GM23338 (cell line): ENCODE measurements around the gene TMTC4. TPM values are rescaled to one million over a fixed set of nuclear protein-coding genes. Genes with fewer than 3 reads are reported as not detected.
"Not testable (repeated sequence)": the region's sequence is repeated elsewhere in the genome, so short reads cannot be mapped to it uniquely, and the experiment has no call there.

ENCODE experiments used
- ATAC-seq: fragments of 200-7000 bp; cut with Tn5 transposase; 3 replicates; pipeline ENCODE4 v1.9.1; 2020
- DNase-seq: peaks from one replicate; pipeline ENCODE4 v3.0.0-alpha.2; 2015; ENCODE audit warnings: low spot score
- H2AFZ ChIP-seq: fragments of 200-600 bp; sonication (generic); 2 replicates; pipeline ENCODE4 v1.8.0; 2016; ENCODE audit warnings: antibody characterized with exemption, mild to moderate bottlenecking, moderate library complexity
- H3F3A ChIP-seq: fragments of 200-600 bp; sonication (generic); replicated peaks from 2 replicates; pipeline ENCODE4 v1.8.0; 2017; ENCODE audit warnings: antibody characterized with exemption, mixed run types, low read depth
- H3K27ac ChIP-seq: fragments of 200-600 bp; sonication (generic); 2 replicates; pipeline ENCODE4 v1.6.1; 2016; ENCODE audit warnings: low read depth
- H3K27me3 ChIP-seq: fragments of 200-600 bp; sonication (generic); 2 replicates; pipeline ENCODE4 v1.8.0; 2016; ENCODE audit warnings: mild to moderate bottlenecking, mixed run types, moderate library complexity; ENCODE audit not compliant: insufficient read depth
- H3K36me3 ChIP-seq: fragments of 200-600 bp; sonication (generic); 2 replicates; pipeline ENCODE4 v1.8.0; 2016; ENCODE audit warnings: mild to moderate bottlenecking; ENCODE audit not compliant: insufficient read depth
- H3K4me1 ChIP-seq: fragments of 200-600 bp; sonication (generic); 2 replicates; pipeline ENCODE4 v1.8.0; 2016; ENCODE audit warnings: mild to moderate bottlenecking, moderate library complexity; ENCODE audit not compliant: insufficient read depth
- H3K4me2 ChIP-seq: fragments of 200-600 bp; sonication (generic); 2 replicates; pipeline ENCODE4 v1.7.1; 2017; ENCODE audit warnings: mixed run types
- H3K4me3 ChIP-seq: fragments of 200-600 bp; sonication (generic); 2 replicates; pipeline ENCODE4 v1.6.1; 2016; ENCODE audit warnings: mixed run types
- H3K79me2 ChIP-seq: fragments of 200-600 bp; sonication (generic); replicated peaks from 2 replicates; pipeline ENCODE4 v1.8.0; 2017; ENCODE audit warnings: mild to moderate bottlenecking; ENCODE audit not compliant: insufficient read depth
- H3K9me2 ChIP-seq: fragments of 200-600 bp; sonication (generic); 2 replicates; pipeline ENCODE4 v1.8.0; 2017; ENCODE audit not compliant: insufficient read depth
- H4K20me1 ChIP-seq: fragments of 200-600 bp; sonication (generic); replicated peaks from 2 replicates; pipeline ENCODE4 v1.8.0; 2017; ENCODE audit warnings: mild to moderate bottlenecking; ENCODE audit not compliant: insufficient read depth
- H3K27ac Mint-ChIP-seq: 2 replicates; pipeline ENCODE4 v1.8.0; 2020; ENCODE audit warnings: inconsistent platforms, mild to moderate bottlenecking, moderate library complexity, mixed read lengths
- H3K27me3 Mint-ChIP-seq: 3 replicates; pipeline ENCODE4 v1.8.0; 2022; ENCODE audit warnings: low read depth, mild to moderate bottlenecking, moderate library complexity, mixed read lengths, inconsistent platforms; ENCODE audit not compliant: insufficient read depth, poor library complexity
- H3K36me3 Mint-ChIP-seq: 3 replicates; pipeline ENCODE4 v1.8.0; 2021; ENCODE audit warnings: low read depth, mild to moderate bottlenecking, inconsistent platforms, moderate library complexity, mixed read lengths
- H3K4me1 Mint-ChIP-seq: 3 replicates; pipeline ENCODE4 v1.8.0; 2020; ENCODE audit warnings: mild to moderate bottlenecking, inconsistent platforms, mixed read lengths
- H3K4me3 Mint-ChIP-seq: 3 replicates; pipeline ENCODE4 v1.8.0; 2021; ENCODE audit warnings: moderate library complexity, mild to moderate bottlenecking, inconsistent platforms, mixed read lengths
- H3K9me3 Mint-ChIP-seq: 3 replicates; pipeline ENCODE4 v1.8.0; 2020; ENCODE audit warnings: moderate library complexity, mild to moderate bottlenecking, inconsistent platforms, mixed read lengths
- CREB1 ChIP-seq: fragments of 250-450 bp; sonication (Bioruptor Pico); IDR thresholded peaks from 2 replicates; pipeline ENCODE4 v1.5.0; 2020; ENCODE audit warnings: low read depth, mild to moderate bottlenecking, moderate library complexity
- CTCF ChIP-seq, 2 experiments: fragments of 200-600 bp in 1 of 2; sonication (generic) in 1 of 2; conservative IDR thresholded peaks; 2 replicates each; pipeline versions ENCODE4 v1.5.1 to v1.6.1; 2016 to 2017; ENCODE audit warnings: antibody characterized with exemption in 2 of 2, low read depth in 2 of 2, mild to moderate bottlenecking in 2 of 2, moderate library complexity in 1 of 2
- ETS1 ChIP-seq: IDR thresholded peaks from 2 replicates; pipeline ENCODE4 v1.6.1; 2016; ENCODE audit warnings: antibody characterized with exemption
- EZH2 ChIP-seq: fragments of 200-600 bp; sonication (generic); IDR thresholded peaks from one replicate; pipeline ENCODE4 v1.8.0; 2017; ENCODE audit warnings: antibody characterized with exemption, mild to moderate bottlenecking, low read depth; ENCODE audit not compliant: unreplicated experiment
- EZH2phosphoT487 ChIP-seq: fragments of 200-600 bp; sonication (generic); IDR thresholded peaks from one replicate; pipeline ENCODE4 v1.8.1; 2018; ENCODE audit warnings: antibody characterized with exemption; ENCODE audit not compliant: unreplicated experiment
- JUNB ChIP-seq: IDR thresholded peaks from one replicate; pipeline ENCODE4 v1.6.1; 2016; ENCODE audit warnings: antibody characterized with exemption; ENCODE audit not compliant: unreplicated experiment
- NANOG ChIP-seq: IDR thresholded peaks from 2 replicates; pipeline ENCODE4 v1.6.1; 2016; ENCODE audit warnings: antibody characterized with exemption, borderline replicate concordance
- POLR2AphosphoS5 ChIP-seq: IDR thresholded peaks from 2 replicates; pipeline ENCODE4 v1.6.1; 2016; ENCODE audit warnings: antibody characterized with exemption, low read depth
- STAT1 ChIP-seq: IDR thresholded peaks from one replicate; pipeline ENCODE4 v1.6.1; 2016; ENCODE audit warnings: antibody characterized with exemption; ENCODE audit not compliant: unreplicated experiment
- ZNF331 ChIP-seq: fragments of 250-450 bp; sonication (Bioruptor Pico); IDR thresholded peaks from 2 replicates; pipeline ENCODE4 v1.5.0; 2020; ENCODE audit warnings: low read depth, mild to moderate bottlenecking, moderate library complexity
- polyA plus RNA-seq: library from polyadenylated mRNA; unstranded; fragments of >200 nt; fragmentation: Nextera tagmentation; extraction: Ambion mirVana; gene quantifications from 2 replicates; pipeline ENCODE4 v1.2.1, GENCODE V29; 2016
- total RNA-seq: library from RNA; depleted of rRNA; stranded (reverse); fragments of >200 nt; shearing (Covaris generic); gene quantifications from 2 replicates; pipeline ENCODE4 v1.2.3, GENCODE V29; 2014

Gene TMTC4
- total and polyA plus RNA-seq, 2 experiments from 2014 or later: 21.9 to 50.0 TPM

- H3K27me3 Mint-ChIP-seq, H3K4me1 Mint-ChIP-seq, ATAC-seq, H3K4me1 ChIP-seq, H3K9me2 ChIP-seq, H3K36me3 ChIP-seq, H3K27ac Mint-ChIP-seq, H3K79me2 ChIP-seq, H2AFZ ChIP-seq, H3K27ac ChIP-seq, H3K4me3 ChIP-seq, DNase-seq, H4K20me1 ChIP-seq, H3F3A ChIP-seq, H3K4me3 Mint-ChIP-seq, H3K27me3 ChIP-seq, H3K4me2 ChIP-seq: not testable (repeated sequence)
- Mint-ChIP-seq H3K36me3 (peaks cover 22% of the 10 kb centered on the region), H3K9me3 (peaks cover 22% of the 10 kb centered on the region)
These were observed 97.4 kb downstream of the TMTC4 start for GRCh38 chr13:100577239-100577638.

GRCh38 chr13:100573121-100573520 is 101.5 kb downstream of the TMTC4 start:
- peaks cover 7% of the 10 kb centered on the region for H3K9me2 ChIP-seq
- DNase-seq (peak; percentile 93), ATAC-seq (peak; percentile 94)
- Mint-ChIP-seq H3K4me1 (peaks cover 4% of the 10 kb centered on the region; the same call in 2 of the 3 replicates), H3K9me3 (peaks cover 11% of the 10 kb centered on the region), H3K27ac (no peak overlapping the region), H3K4me3 (no peak overlapping the region), H3K27me3 (no peaks in the 10 kb centered on the region), H3K36me3 (peaks cover 8% of the 10 kb centered on the region)
- no peaks in the 10 kb centered on the region; the same call in 1 of the 2 replicates for H3K36me3 ChIP-seq
- no peaks in the 10 kb centered on the region for H4K20me1 ChIP-seq
- no peak overlapping the region for H2AFZ ChIP-seq
- H3K27me3 ChIP-seq: no peaks in the 10 kb centered on the region
- H3K79me2 ChIP-seq: no peaks in the 10 kb centered on the region
- 0 out of 2 replicates have a peak, but pooled peaks cover 4% of the 10 kb centered on the region for H3F3A ChIP-seq
- no peaks in the 10 kb centered on the region for H3K4me1 ChIP-seq
- no peak overlapping the region for H3K27ac ChIP-seq
- TF ChIP-seq CTCF (conservative IDR thresholded peaks at IDR 0.05; ENCODE audit: low read depth in 2 of 2) (peak; percentile 91 to 93), NANOG (no peak), ZNF331 (no peak), EZH2phosphoT487 (no peak), JUNB (no peak), EZH2 (no peak), POLR2AphosphoS5 (no peak), STAT1 (no peak), ETS1 (no peak), CREB1 (CRISPR knock-in tag) (peak; percentile 64; the same call in 1 of the 2 replicates)
- H3K4me3 ChIP-seq: no peak overlapping the region
- no peak overlapping the region for H3K4me2 ChIP-seq
